ENCODE measurements around the gene MLLT3. TPM values are rescaled to one million over a fixed set of nuclear protein-coding genes. Genes with fewer than 3 reads are reported as not detected.
A peak's percentile ranks its signal among the peaks of the same experiment; 100 is the strongest.

MLLT3 gene
- total and polyA plus RNA-seq, 2 experiments from 2014 or later = 7.1 to 11.9 TPM

GRCh38 chr9:20310024-20310423 lies 312.3 kb downstream of the MLLT3 start:
- Histone ChIP-seq H3K4me2 (ENCODE audit: unreplicated experiment) (no peak overlapping the region), H3K79me2 (ENCODE audit: insufficient read depth) (no peaks in the 10 kb centered on the region), H3K9ac (no peak overlapping the region), H3F3A (ENCODE audit: insufficient read depth) (no peaks in the 10 kb centered on the region), H3K4me3 (no peak overlapping the region), H4K20me1 (ENCODE audit: insufficient read depth) (no peaks in the 10 kb centered on the region), H3K4me1 (ENCODE audit: insufficient read depth) (peaks cover 4% of the 10 kb centered on the region; the same call in 1 of the 2 replicates), H3K9me2 (ENCODE audit: insufficient read depth) (no peaks in the 10 kb centered on the region), H3K36me3 (ENCODE audit: low read depth) (no peaks in the 10 kb centered on the region), H3K27ac (no peak overlapping the region), H2AFZ (peak overlapping the region; percentile 22; the same call in 1 of the 2 replicates), H3K27me3 (replicated peaks; ENCODE audit: insufficient read depth) (no peaks in the 10 kb centered on the region), H3K9me3 (ENCODE audit: low read depth) (no peaks in the 10 kb centered on the region)
- in situ Hi-C loops (cut with MboI) = no loop called here
- WGBS, 2 experiments (ENCODE audit: low coverage in 1 of 2, low lambda C conversion rate in 2 of 2, missing lambda C conversion rate in 2 of 2) = 54 to 55% methylated on average over 2 of the region's 2 CpGs
- no peak for DNase-seq
- TF ChIP-seq EZH2phosphoT487 (IDR thresholded peaks at IDR 0.05; ENCODE audit: insufficient read depth, low read depth) (no peak), EZH2 (IDR thresholded peaks at IDR 0.05; ENCODE audit: insufficient read depth, poor library complexity, severe bottlenecking) (no peak)

DNA sequence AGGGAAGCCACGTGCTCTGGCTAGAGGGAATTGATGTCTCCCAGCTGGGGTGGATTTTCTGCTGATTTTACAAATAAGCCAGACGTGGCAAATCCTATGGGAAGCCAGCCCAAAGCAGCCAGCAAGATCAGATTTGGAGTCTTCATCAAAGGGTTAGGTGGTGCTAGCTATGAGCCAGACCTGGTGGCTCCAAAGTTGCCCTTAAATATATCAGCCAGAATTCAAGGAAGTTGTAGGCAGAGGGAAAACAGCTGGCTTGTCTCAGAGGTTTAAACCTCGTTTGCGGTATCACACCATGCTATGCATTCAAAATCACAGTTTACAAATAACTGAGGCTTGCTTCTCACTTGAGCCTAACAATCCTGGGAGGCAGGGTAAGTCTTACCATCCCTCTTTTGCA lies 313.2 kb downstream of the MLLT3 start:
- in situ Hi-C loops (cut with MboI) = no loop called here
- TF ChIP-seq EZH2 (IDR thresholded peaks at IDR 0.05; ENCODE audit: insufficient read depth, poor library complexity, severe bottlenecking) (no peak), EZH2phosphoT487 (IDR thresholded peaks at IDR 0.05; ENCODE audit: insufficient read depth, low read depth) (no peak)
- no peak overlapping the region for H3K4me2 ChIP-seq (ENCODE audit: unreplicated experiment)
- 34 to 38% methylated on average over 4 of the region's 4 CpGs for WGBS, 2 experiments (ENCODE audit: low coverage in 1 of 2, low lambda C conversion rate in 2 of 2, missing lambda C conversion rate in 2 of 2)
- H3K9me2 ChIP-seq (ENCODE audit: insufficient read depth) = no peaks in the 10 kb centered on the region
- DNase-seq = no peak
- H3K79me2 ChIP-seq (ENCODE audit: insufficient read depth) = no peaks in the 10 kb centered on the region
- H3K27ac ChIP-seq = no peak overlapping the region
- no peaks in the 10 kb centered on the region for H3K27me3 ChIP-seq (replicated peaks; ENCODE audit: insufficient read depth)
- H3K9me3 ChIP-seq (ENCODE audit: low read depth) = no peaks in the 10 kb centered on the region
- H3K4me1 ChIP-seq (ENCODE audit: insufficient read depth) = peaks cover 4% of the 10 kb centered on the region; the same call in 1 of the 2 replicates
- no peaks in the 10 kb centered on the region for H3F3A ChIP-seq (ENCODE audit: insufficient read depth)
- no peak overlapping the region for H3K9ac ChIP-seq
- no peaks in the 10 kb centered on the region for H3K36me3 ChIP-seq (ENCODE audit: low read depth)
- no peak overlapping the region for H3K4me3 ChIP-seq
- no peak overlapping the region for H2AFZ ChIP-seq
- no peaks in the 10 kb centered on the region for H4K20me1 ChIP-seq (ENCODE audit: insufficient read depth)

- no peaks in the 10 kb centered on the region for H3K4me1 ChIP-seq (ENCODE audit: insufficient read depth)
- H3K9me2 ChIP-seq (ENCODE audit: insufficient read depth) = no peaks in the 10 kb centered on the region
- no peak overlapping the region for H3K4me3 ChIP-seq
- no peak for TF ChIP-seq EZH2phosphoT487 (IDR thresholded peaks at IDR 0.05; ENCODE audit: insufficient read depth, low read depth)
- TF ChIP-seq EZH2 (IDR thresholded peaks at IDR 0.05; ENCODE audit: insufficient read depth, poor library complexity, severe bottlenecking) = no peak
- 18 to 22% methylated on average over 7 of the region's 7 CpGs for WGBS, 2 experiments (ENCODE audit: low coverage in 1 of 2, low lambda C conversion rate in 2 of 2, missing lambda C conversion rate in 2 of 2)
- DNase-seq = no peak
- H4K20me1 ChIP-seq (ENCODE audit: insufficient read depth) = no peaks in the 10 kb centered on the region
- H3K9ac ChIP-seq = no peak overlapping the region
- no peaks in the 10 kb centered on the region for H3K27me3 ChIP-seq (replicated peaks; ENCODE audit: insufficient read depth)
- no peaks in the 10 kb centered on the region for H3F3A ChIP-seq (ENCODE audit: insufficient read depth)
- H3K4me2 ChIP-seq (ENCODE audit: unreplicated experiment) = no peak overlapping the region
- no peaks in the 10 kb centered on the region for H3K9me3 ChIP-seq (ENCODE audit: low read depth)
- H2AFZ ChIP-seq = no peak overlapping the region; the same call in 1 of the 2 replicates
- no peaks in the 10 kb centered on the region for H3K36me3 ChIP-seq (ENCODE audit: low read depth)
- in situ Hi-C loops (cut with MboI) = no loop called here
- H3K79me2 ChIP-seq (ENCODE audit: insufficient read depth) = no peaks in the 10 kb centered on the region
- H3K27ac ChIP-seq = no peak overlapping the region
Observed at GRCh38 chr9:20307621-20308020, 314.7 kb downstream of the MLLT3 start.

- 0 out of 2 replicates have a peak, but pooled peaks cover 6% of the 10 kb centered on the region for H3K4me1 ChIP-seq (ENCODE audit: insufficient read depth)
- no peaks in the 10 kb centered on the region for H3K9me3 ChIP-seq (ENCODE audit: low read depth)
- H3K4me3 ChIP-seq = no peak overlapping the region
- in situ Hi-C loops (cut with MboI) = no loop called here
- TF ChIP-seq EZH2phosphoT487 (IDR thresholded peaks at IDR 0.05; ENCODE audit: insufficient read depth, low read depth) (no peak), EZH2 (IDR thresholded peaks at IDR 0.05; ENCODE audit: insufficient read depth, poor library complexity, severe bottlenecking) (no peak)
- WGBS, 2 experiments (ENCODE audit: low coverage in 1 of 2, low lambda C conversion rate in 2 of 2, missing lambda C conversion rate in 2 of 2) = 79 to 82% methylated on average over 4 of the region's 4 CpGs
- H3F3A ChIP-seq (ENCODE audit: insufficient read depth) = no peaks in the 10 kb centered on the region
- H4K20me1 ChIP-seq (ENCODE audit: insufficient read depth) = no peaks in the 10 kb centered on the region
- no peaks in the 10 kb centered on the region for H3K79me2 ChIP-seq (ENCODE audit: insufficient read depth)
- H3K27ac ChIP-seq = no peak overlapping the region
- no peak overlapping the region for H3K4me2 ChIP-seq (ENCODE audit: unreplicated experiment)
- H3K36me3 ChIP-seq (ENCODE audit: low read depth) = no peaks in the 10 kb centered on the region
- H3K27me3 ChIP-seq (replicated peaks; ENCODE audit: insufficient read depth) = no peaks in the 10 kb centered on the region
- H3K9ac ChIP-seq = no peak overlapping the region
- H3K9me2 ChIP-seq (ENCODE audit: insufficient read depth) = no peaks in the 10 kb centered on the region
- no peak for DNase-seq
- no peak overlapping the region for H2AFZ ChIP-seq
Observed at GRCh38 chr9:20305452-20305851, 316.8 kb downstream of the MLLT3 start.

- WGBS, 2 experiments (ENCODE audit: low coverage in 1 of 2, low lambda C conversion rate in 2 of 2, missing lambda C conversion rate in 2 of 2) = 37 to 40% methylated on average over 3 of the region's 3 CpGs
- Histone ChIP-seq H4K20me1 (ENCODE audit: insufficient read depth) (no peaks in the 10 kb centered on the region), H3K4me1 (ENCODE audit: insufficient read depth) (0 out of 2 replicates have a peak, but pooled peaks cover 6% of the 10 kb centered on the region), H2AFZ (no peak overlapping the region), H3K4me3 (no peak overlapping the region), H3K27me3 (replicated peaks; ENCODE audit: insufficient read depth) (no peaks in the 10 kb centered on the region), H3K9me2 (ENCODE audit: insufficient read depth) (no peaks in the 10 kb centered on the region), H3K36me3 (ENCODE audit: low read depth) (no peaks in the 10 kb centered on the region), H3K4me2 (ENCODE audit: unreplicated experiment) (no peak overlapping the region), H3K79me2 (ENCODE audit: insufficient read depth) (no peaks in the 10 kb centered on the region), H3K9me3 (ENCODE audit: low read depth) (no peaks in the 10 kb centered on the region), H3K27ac (no peak overlapping the region), H3F3A (ENCODE audit: insufficient read depth) (no peaks in the 10 kb centered on the region), H3K9ac (no peak overlapping the region)
- no peak for DNase-seq
- in situ Hi-C loops (cut with MboI) = no loop called here
- TF ChIP-seq EZH2phosphoT487 (IDR thresholded peaks at IDR 0.05; ENCODE audit: insufficient read depth, low read depth) = no peak
- TF ChIP-seq EZH2 (IDR thresholded peaks at IDR 0.05; ENCODE audit: insufficient read depth, poor library complexity, severe bottlenecking) = no peak
Observed at GRCh38 chr9:20303996-20304395, 318.3 kb downstream of the MLLT3 start.

All from GM23248 (cell line).